Measurements from ENCODE around the gene FGL2.
"Not testable (repeated sequence)": the region's sequence is repeated elsewhere in the genome, so short reads cannot be mapped to it uniquely, and the experiment has no call there.

Gene FGL2

DNA sequence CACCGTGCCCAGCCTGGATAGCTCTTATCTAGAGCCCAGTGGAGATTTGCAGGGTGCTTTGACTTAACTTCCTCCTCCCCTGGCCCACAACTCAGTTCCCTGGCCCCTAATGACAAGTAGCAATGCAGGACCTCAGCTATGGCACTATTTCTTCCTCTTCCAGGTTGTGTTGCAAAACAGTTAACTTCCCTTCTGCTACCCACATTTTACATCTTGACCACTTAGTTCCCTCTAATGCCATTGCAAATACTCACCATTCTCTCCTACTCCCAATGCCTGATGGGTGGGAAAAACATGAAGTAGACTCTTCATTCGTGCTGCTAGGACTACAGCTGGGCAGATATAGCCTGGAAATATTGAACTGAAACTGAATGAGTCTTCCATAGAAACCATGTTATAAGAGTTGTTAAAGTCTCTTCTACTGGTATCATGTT lies 39.1 kb upstream of the FGL2 start:
- Histone ChIP-seq H3K4me3 (ENCODE audit: low read depth, low read length) (no peak overlapping the region), H3K27ac (ENCODE audit: low read depth, low read length) (no peak overlapping the region), H3K36me3 (ENCODE audit: control insufficient read depth, insufficient read depth, low read length) (no peaks in the 10 kb centered on the region), H3K27me3 (ENCODE audit: control insufficient read depth, insufficient read depth, low read length) (no peaks in the 10 kb centered on the region), H3K9me3 (ENCODE audit: control insufficient read depth, insufficient read depth, low read depth, low read length) (no peaks in the 10 kb centered on the region), H3K4me1 (ENCODE audit: control insufficient read depth, insufficient read depth, low read length) (peaks cover 19% of the 10 kb centered on the region), H3K9ac (ENCODE audit: low read length) (no peak overlapping the region)

DNA sequence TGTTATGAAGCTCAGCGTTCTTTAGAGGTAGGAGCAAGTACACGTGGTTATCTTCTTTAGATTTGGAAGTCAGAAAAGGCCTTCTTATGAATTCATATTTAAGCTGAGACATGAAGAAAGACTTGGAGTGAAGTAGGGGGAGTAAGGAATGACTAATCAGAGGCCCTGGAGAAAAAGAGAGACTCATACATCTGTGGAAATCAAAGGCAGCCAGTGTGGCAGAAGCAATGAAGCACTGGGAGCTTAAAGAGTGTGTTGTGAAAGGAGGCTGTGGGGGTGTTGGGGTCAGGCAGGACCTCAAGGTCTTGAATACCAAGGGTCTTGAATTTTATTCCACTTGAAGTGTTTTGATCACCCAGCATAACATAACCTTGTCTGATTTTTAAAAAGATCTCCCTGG lies 35.7 kb upstream of the FGL2 start:
- no peak overlapping the region for H3K27ac ChIP-seq (ENCODE audit: low read depth, low read length)
- H3K4me1 ChIP-seq (ENCODE audit: control insufficient read depth, insufficient read depth, low read length) = no peaks in the 10 kb centered on the region; the same call in 1 of the 2 replicates
- H3K36me3 ChIP-seq (ENCODE audit: control insufficient read depth, insufficient read depth, low read length) = no peaks in the 10 kb centered on the region
- no peak overlapping the region for H3K9ac ChIP-seq (ENCODE audit: low read length)
- no peaks in the 10 kb centered on the region for H3K9me3 ChIP-seq (ENCODE audit: control insufficient read depth, insufficient read depth, low read depth, low read length)
- no peak overlapping the region for H3K4me3 ChIP-seq (ENCODE audit: low read depth, low read length)
- H3K27me3 ChIP-seq (ENCODE audit: control insufficient read depth, insufficient read depth, low read length) = no peaks in the 10 kb centered on the region

DNA sequence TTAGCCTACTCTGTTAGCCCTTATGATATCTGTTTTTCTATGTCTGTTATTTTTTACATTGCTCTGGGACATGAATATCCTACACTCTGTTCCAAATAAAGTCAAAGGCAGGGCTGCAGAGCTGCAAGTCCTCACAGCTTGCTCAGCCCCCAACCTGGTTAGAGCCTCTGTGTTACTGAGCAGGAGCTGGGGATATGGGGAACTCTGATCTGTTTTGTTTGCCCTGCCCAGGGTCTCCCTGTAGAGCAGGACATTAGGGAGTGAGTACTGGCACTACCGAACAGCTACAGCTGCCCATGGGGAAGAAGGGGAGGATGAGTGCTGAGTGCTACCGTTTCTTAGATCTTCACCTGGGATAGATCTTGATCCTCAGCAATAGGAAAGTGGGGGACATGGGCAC lies 32.8 kb upstream of the FGL2 start:
- Histone ChIP-seq H3K27ac (ENCODE audit: low read depth, low read length) (no peak overlapping the region), H3K9me3 (ENCODE audit: control insufficient read depth, insufficient read depth, low read depth, low read length) (no peaks in the 10 kb centered on the region), H3K4me1 (ENCODE audit: control insufficient read depth, insufficient read depth, low read length) (no peaks in the 10 kb centered on the region), H3K36me3 (ENCODE audit: control insufficient read depth, insufficient read depth, low read length) (no peaks in the 10 kb centered on the region), H3K4me3 (ENCODE audit: low read depth, low read length) (no peak overlapping the region), H3K9ac (ENCODE audit: low read length) (no peak overlapping the region), H3K27me3 (ENCODE audit: control insufficient read depth, insufficient read depth, low read length) (no peaks in the 10 kb centered on the region)

DNA sequence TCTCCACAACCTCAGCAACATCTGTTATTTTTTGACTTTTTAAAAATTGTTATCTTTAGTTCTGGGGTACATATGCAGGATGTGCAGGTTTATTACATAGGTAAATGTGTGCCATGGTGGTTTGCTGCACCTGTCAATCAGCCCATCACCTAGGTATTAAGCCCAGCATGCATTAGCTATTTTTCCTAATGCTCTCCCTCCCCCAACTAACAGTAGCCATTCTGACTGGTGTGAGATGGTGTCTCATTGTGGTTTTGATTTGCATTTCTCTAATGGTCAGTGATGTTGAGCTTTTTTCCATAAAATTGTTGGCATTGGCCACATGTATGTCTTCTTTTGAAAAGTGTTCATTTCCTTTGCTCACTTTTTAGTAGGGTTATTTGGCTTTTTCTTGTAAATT lies 29.2 kb upstream of the FGL2 start:
- not testable (repeated sequence) for H3K9ac ChIP-seq (ENCODE audit: low read length); H3K36me3 ChIP-seq (ENCODE audit: control insufficient read depth, insufficient read depth, low read length); H3K9me3 ChIP-seq (ENCODE audit: control insufficient read depth, insufficient read depth, low read depth, low read length); H3K4me1 ChIP-seq (ENCODE audit: control insufficient read depth, insufficient read depth, low read length); H3K27ac ChIP-seq (ENCODE audit: low read depth, low read length); H3K4me3 ChIP-seq (ENCODE audit: low read depth, low read length); H3K27me3 ChIP-seq (ENCODE audit: control insufficient read depth, insufficient read depth, low read length)

DNA sequence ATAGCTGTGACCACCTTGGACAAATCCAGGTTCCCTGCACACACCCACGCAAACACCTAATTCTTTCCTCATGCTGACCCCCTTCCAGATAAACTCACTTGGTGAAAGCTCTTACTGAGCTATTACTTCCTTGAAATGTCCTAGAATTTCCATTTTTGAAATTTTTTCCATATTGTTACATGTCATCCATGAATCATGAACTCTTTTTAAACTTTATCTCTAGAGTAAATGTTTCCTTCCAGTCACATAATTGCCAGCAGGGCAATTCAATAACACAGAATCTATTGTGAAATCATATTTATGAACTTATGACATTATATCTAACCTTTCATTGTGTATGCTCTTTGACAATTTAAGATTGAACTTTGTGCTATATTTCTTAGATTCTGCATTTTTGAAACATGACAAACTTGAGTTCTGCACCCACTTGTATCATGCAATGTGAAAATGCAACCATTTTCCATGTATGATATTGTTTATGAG lies 26.8 kb upstream of the FGL2 start:
- Histone ChIP-seq H3K4me3 (ENCODE audit: low read depth, low read length) (no peak overlapping the region), H3K9ac (ENCODE audit: low read length) (no peak overlapping the region), H3K4me1 (ENCODE audit: control insufficient read depth, insufficient read depth, low read length) (no peaks in the 10 kb centered on the region), H3K36me3 (ENCODE audit: control insufficient read depth, insufficient read depth, low read length) (no peaks in the 10 kb centered on the region), H3K27ac (ENCODE audit: low read depth, low read length) (no peak overlapping the region), H3K9me3 (ENCODE audit: control insufficient read depth, insufficient read depth, low read depth, low read length) (peaks cover 3% of the 10 kb centered on the region), H3K27me3 (ENCODE audit: control insufficient read depth, insufficient read depth, low read length) (no peaks in the 10 kb centered on the region)

DNA sequence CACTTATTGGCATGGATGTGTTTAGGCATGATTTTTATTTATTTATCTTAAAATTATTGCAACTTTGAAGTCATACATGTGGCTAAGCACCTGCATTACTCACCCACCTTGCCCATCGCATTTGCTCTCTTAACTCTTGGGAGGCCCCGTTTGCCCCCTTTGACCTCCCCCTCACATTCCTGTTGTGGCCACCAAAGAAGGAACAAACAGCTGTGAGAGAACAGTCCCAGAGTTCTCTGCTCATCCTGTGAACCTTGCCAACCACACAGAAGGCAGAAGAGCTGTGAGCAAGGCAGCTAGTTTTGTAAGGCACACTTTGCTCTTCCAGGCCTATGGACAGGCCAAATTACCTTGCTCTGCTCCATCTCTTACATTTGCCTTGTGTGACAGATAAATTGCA lies 23.6 kb upstream of the FGL2 start:
- peaks cover 29% of the 10 kb centered on the region for H3K9me3 ChIP-seq (ENCODE audit: control insufficient read depth, insufficient read depth, low read depth, low read length)
- no peaks in the 10 kb centered on the region for H3K27me3 ChIP-seq (ENCODE audit: control insufficient read depth, insufficient read depth, low read length)
- no peaks in the 10 kb centered on the region for H3K4me1 ChIP-seq (ENCODE audit: control insufficient read depth, insufficient read depth, low read length)
- H3K9ac ChIP-seq (ENCODE audit: low read length) = no peak overlapping the region
- H3K36me3 ChIP-seq (ENCODE audit: control insufficient read depth, insufficient read depth, low read length) = no peaks in the 10 kb centered on the region
- H3K4me3 ChIP-seq (ENCODE audit: low read depth, low read length) = no peak overlapping the region
- H3K27ac ChIP-seq (ENCODE audit: low read depth, low read length) = no peak overlapping the region

DNA sequence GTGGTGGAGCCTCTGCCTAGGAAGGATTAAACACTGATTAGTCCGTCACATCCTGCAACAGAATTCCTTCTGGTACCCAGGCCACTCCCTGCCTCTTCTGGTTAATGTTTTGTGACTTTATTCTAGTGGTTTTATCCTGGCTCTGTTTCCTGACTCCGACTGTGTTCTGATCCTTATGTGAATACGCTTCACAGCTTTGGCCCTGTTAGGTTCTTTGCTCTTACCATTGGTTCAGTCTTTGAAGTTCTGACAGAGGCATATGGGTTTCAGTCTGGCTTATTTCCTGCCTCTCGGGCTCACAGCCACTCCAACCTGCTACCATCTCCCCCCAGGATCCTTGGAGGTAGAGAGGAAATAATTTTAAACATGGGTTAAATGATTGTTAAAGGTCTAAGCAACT lies 23.2 kb upstream of the FGL2 start:
- Histone ChIP-seq H3K4me3 (ENCODE audit: low read depth, low read length) (no peak overlapping the region), H3K4me1 (ENCODE audit: control insufficient read depth, insufficient read depth, low read length) (no peaks in the 10 kb centered on the region), H3K36me3 (ENCODE audit: control insufficient read depth, insufficient read depth, low read length) (no peaks in the 10 kb centered on the region), H3K9ac (ENCODE audit: low read length) (no peak overlapping the region), H3K27me3 (ENCODE audit: control insufficient read depth, insufficient read depth, low read length) (no peaks in the 10 kb centered on the region), H3K27ac (ENCODE audit: low read depth, low read length) (no peak overlapping the region), H3K9me3 (ENCODE audit: control insufficient read depth, insufficient read depth, low read depth, low read length) (peaks cover 31% of the 10 kb centered on the region)

DNA sequence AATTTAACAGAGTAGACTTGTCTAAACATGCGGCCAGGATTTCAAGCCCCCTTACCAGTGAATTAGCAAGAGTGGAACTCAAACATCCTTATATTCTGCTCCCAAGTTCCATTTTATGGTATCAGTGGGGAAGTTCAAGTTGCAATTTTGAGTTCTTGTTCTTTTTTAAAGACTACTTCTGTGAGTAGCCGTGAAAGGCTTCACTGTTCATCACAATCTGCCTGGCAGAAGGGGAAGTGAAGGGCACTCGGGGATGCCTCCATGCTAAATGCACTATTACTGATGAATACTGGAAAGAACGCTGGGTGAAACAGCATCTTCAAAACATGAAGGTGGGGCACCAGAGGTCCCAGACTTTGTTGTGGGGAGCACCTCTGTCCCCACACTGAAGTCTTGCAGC lies 22.4 kb upstream of the FGL2 start:
- H3K4me3 ChIP-seq (ENCODE audit: low read depth, low read length) = no peak overlapping the region
- H3K27me3 ChIP-seq (ENCODE audit: control insufficient read depth, insufficient read depth, low read length) = no peaks in the 10 kb centered on the region
- H3K9me3 ChIP-seq (ENCODE audit: control insufficient read depth, insufficient read depth, low read depth, low read length) = peaks cover 31% of the 10 kb centered on the region
- H3K36me3 ChIP-seq (ENCODE audit: control insufficient read depth, insufficient read depth, low read length) = no peaks in the 10 kb centered on the region
- H3K27ac ChIP-seq (ENCODE audit: low read depth, low read length) = no peak overlapping the region
- no peak overlapping the region for H3K9ac ChIP-seq (ENCODE audit: low read length)
- no peaks in the 10 kb centered on the region for H3K4me1 ChIP-seq (ENCODE audit: control insufficient read depth, insufficient read depth, low read length)

DNA sequence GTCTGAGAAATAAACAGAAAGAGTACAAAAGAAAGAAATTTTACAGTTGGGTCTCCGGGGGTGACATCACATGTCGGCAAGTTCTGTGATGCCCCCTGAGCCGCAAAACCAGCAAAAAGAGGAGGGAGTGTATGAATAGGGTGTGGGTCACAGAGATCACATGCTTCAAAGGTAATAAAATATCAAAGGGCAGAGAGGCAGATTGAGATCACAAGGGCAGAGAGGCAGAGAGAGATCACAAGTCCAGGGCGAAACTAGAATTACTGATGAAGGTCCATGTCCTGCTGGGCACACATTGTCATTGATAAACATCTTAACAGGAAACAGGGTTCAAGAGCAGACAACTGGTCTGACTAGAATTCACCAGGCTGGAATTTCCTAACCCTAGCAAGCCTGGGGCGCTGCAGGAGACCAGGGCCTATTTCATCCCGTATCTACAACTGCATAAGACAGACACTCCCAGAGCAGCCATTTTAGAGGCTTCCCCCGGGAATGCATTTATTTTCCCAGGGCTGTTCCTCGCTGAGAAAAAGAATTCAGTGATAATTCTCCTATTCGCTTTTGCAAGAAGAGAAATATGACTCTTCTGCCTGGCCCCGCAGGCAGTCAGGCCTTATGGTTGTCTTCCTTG lies 20.2 kb upstream of the FGL2 start:
- not testable (repeated sequence) for H3K36me3 ChIP-seq (ENCODE audit: control insufficient read depth, insufficient read depth, low read length); H3K27ac ChIP-seq (ENCODE audit: low read depth, low read length); H3K4me3 ChIP-seq (ENCODE audit: low read depth, low read length); H3K4me1 ChIP-seq (ENCODE audit: control insufficient read depth, insufficient read depth, low read length); H3K9ac ChIP-seq (ENCODE audit: low read length); H3K27me3 ChIP-seq (ENCODE audit: control insufficient read depth, insufficient read depth, low read length)
- H3K9me3 ChIP-seq (ENCODE audit: control insufficient read depth, insufficient read depth, low read depth, low read length) = peaks cover 31% of the 10 kb centered on the region

DNA sequence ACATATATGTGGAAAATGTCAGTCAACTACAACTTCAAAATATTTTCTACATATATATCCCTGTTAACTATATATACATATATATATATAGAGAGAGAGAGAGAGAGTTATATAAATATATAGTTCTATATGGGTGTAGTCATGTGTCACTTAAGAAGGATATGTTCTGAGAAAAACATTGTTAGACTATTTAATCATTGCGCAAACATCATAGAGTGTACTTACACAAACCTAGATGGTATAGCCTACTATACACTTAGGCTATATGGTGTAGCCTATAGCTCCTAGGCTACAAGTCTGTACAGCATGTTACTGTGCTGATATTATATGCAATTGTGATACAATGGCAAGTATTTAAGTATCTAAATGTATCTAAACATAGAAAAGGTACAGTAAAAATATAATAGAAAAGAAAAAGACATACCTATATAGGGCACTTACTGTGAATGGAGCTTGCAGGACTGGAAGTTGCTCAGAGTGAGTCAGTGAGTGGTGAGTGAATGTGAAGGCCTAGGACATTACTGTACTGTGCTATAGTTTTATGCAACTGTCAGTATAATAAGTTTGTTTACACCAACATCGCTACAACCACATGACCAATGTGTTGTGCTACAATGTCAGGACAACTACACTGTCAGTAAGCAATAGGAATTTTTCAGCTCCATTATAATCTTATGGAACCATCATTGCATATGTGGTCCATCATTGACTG lies 18.0 kb upstream of the FGL2 start:
- Histone ChIP-seq H3K9ac (ENCODE audit: low read length) (no peak overlapping the region), H3K4me1 (ENCODE audit: control insufficient read depth, insufficient read depth, low read length) (no peaks in the 10 kb centered on the region), H3K27ac (ENCODE audit: low read depth, low read length) (no peak overlapping the region), H3K4me3 (ENCODE audit: low read depth, low read length) (no peak overlapping the region), H3K36me3 (ENCODE audit: control insufficient read depth, insufficient read depth, low read length) (no peaks in the 10 kb centered on the region), H3K9me3 (ENCODE audit: control insufficient read depth, insufficient read depth, low read depth, low read length) (peaks cover 35% of the 10 kb centered on the region), H3K27me3 (ENCODE audit: control insufficient read depth, insufficient read depth, low read length) (no peaks in the 10 kb centered on the region)

DNA sequence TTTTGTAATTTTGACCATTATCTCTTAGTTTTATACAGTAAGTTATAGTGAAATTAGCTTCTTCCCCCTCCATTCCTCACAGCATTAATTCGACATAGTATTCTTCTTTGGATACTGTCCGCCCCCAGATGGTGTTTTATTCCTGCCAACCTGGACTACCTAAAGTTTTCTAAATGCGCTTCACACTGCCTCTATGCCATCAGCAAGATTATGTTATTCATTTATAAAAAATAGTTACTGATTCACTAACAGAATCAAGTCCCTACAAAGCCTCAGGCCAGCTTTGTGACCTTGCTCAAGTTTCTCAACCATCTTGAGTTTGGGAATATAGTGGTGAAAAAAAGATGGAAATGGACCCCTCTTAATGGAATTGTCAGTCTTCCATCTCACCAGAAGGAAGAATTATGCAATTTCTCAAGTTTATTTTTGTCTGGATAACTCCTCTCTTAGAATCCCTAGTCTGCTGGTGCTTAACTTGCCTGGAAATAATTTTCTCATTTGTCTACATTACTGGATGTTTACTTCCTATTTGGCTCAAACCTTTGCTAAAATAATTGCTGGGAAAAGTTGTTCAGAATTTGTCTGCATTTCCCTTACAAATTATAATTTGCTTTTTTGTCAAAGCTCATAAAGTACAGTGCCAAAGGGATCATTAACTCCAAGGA lies 16.7 kb upstream of the FGL2 start:
- H3K36me3 ChIP-seq (ENCODE audit: control insufficient read depth, insufficient read depth, low read length) = no peaks in the 10 kb centered on the region
- peaks cover 31% of the 10 kb centered on the region for H3K9me3 ChIP-seq (ENCODE audit: control insufficient read depth, insufficient read depth, low read depth, low read length)
- H3K4me3 ChIP-seq (ENCODE audit: low read depth, low read length) = no peak overlapping the region
- H3K4me1 ChIP-seq (ENCODE audit: control insufficient read depth, insufficient read depth, low read length) = no peaks in the 10 kb centered on the region
- no peaks in the 10 kb centered on the region for H3K27me3 ChIP-seq (ENCODE audit: control insufficient read depth, insufficient read depth, low read length)
- no peak overlapping the region for H3K27ac ChIP-seq (ENCODE audit: low read depth, low read length)
- H3K9ac ChIP-seq (ENCODE audit: low read length) = no peak overlapping the region
